Measurements from ENCODE around the gene DKK2.

DKK2 gene

DNA sequence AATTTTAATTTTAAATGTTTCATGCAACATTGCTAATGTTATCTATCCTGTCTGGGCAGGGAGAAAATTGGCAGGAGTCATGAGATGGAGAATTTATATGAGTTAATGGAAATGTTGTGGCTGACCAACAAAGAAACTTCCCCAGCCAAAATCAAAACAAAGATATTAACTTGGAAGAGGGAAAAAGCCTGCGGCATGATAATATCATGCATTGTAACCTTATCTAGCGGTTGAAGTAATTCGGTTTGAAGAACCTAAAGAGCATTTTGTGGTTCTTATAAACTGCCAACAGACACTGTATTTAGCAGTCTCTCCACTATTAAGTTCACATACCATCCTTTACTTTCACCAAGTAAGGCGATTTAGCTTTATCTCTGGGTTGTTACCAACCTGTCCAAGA lies 42.3 kb downstream of the DKK2 start:
- TF ChIP-seq, protein P1, sequence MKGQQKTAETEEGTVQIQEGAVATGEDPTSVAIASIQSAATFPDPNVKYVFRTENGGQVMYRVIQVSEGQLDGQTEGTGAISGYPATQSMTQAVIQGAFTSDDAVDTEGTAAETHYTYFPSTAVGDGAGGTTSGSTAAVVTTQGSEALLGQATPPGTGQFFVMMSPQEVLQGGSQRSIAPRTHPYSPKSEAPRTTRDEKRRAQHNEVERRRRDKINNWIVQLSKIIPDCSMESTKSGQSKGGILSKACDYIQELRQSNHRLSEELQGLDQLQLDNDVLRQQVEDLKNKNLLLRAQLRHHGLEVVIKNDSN (IDR thresholded peaks at IDR 0.05) = no peak

DNA sequence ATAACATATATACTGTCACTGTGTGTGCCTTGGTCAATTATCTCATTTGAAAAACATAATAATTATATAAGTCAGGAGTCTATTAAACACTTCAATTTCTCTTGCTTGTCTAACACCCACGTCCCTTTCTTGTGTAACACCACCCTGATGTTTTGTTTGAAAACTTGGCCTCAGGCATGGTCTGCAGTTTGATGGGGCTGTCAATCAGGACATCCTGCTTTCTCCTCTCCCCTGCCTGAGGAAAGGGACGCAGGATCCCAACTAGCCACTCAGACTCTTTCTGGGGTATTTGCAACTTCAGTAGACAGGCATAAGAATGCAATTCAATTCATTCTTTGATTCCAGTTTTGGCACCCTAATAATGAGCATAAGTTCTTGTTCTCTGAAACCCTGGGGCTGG lies 48.8 kb downstream of the DKK2 start:
- no peak for TF ChIP-seq YY1 (IDR thresholded peaks at IDR 0.05; ENCODE audit: low read depth)
- no peak for TF ChIP-seq TCF12 (IDR thresholded peaks at IDR 0.05; ENCODE audit: low read depth)
- no peak for TF ChIP-seq NFIC (IDR thresholded peaks at IDR 0.05)

GRCh38 chr4:106986486-106986885 lies 49.6 kb downstream of the DKK2 start:
- TF ChIP-seq, protein P2, sequence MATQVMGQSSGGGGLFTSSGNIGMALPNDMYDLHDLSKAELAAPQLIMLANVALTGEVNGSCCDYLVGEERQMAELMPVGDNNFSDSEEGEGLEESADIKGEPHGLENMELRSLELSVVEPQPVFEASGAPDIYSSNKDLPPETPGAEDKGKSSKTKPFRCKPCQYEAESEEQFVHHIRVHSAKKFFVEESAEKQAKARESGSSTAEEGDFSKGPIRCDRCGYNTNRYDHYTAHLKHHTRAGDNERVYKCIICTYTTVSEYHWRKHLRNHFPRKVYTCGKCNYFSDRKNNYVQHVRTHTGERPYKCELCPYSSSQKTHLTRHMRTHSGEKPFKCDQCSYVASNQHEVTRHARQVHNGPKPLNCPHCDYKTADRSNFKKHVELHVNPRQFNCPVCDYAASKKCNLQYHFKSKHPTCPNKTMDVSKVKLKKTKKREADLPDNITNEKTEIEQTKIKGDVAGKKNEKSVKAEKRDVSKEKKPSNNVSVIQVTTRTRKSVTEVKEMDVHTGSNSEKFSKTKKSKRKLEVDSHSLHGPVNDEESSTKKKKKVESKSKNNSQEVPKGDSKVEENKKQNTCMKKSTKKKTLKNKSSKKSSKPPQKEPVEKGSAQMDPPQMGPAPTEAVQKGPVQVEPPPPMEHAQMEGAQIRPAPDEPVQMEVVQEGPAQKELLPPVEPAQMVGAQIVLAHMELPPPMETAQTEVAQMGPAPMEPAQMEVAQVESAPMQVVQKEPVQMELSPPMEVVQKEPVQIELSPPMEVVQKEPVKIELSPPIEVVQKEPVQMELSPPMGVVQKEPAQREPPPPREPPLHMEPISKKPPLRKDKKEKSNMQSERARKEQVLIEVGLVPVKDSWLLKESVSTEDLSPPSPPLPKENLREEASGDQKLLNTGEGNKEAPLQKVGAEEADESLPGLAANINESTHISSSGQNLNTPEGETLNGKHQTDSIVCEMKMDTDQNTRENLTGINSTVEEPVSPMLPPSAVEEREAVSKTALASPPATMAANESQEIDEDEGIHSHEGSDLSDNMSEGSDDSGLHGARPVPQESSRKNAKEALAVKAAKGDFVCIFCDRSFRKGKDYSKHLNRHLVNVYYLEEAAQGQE (IDR thresholded peaks at IDR 0.05; ENCODE audit: low read depth) = no peak
- TF ChIP-seq YY1 (IDR thresholded peaks at IDR 0.05; ENCODE audit: low read depth) (no peak), NFIC (IDR thresholded peaks at IDR 0.05) (no peak), EGR1 (IDR thresholded peaks at IDR 0.05) (no peak), RAD21 (IDR thresholded peaks at IDR 0.05; ENCODE audit: low read depth) (no peak), ZBTB7A (IDR thresholded peaks at IDR 0.05; ENCODE audit: low read depth) (no peak), TAF1 (IDR thresholded peaks at IDR 0.05; ENCODE audit: low read depth) (no peak), CREB1 (IDR thresholded peaks at IDR 0.05; ENCODE audit: low read depth) (no peak), TCF12 (IDR thresholded peaks at IDR 0.05; ENCODE audit: low read depth) (no peak), EP300 (IDR thresholded peaks at IDR 0.05; ENCODE audit: borderline replicate concordance) (no peak), CEBPB (IDR thresholded peaks at IDR 0.05) (no peak), FOXM1 (IDR thresholded peaks at IDR 0.05; ENCODE audit: borderline replicate concordance, low read depth) (no peak), TEAD4 (IDR thresholded peaks at IDR 0.05) (no peak)
- TF ChIP-seq, protein P3, sequence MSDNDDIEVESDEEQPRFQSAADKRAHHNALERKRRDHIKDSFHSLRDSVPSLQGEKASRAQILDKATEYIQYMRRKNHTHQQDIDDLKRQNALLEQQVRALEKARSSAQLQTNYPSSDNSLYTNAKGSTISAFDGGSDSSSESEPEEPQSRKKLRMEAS (IDR thresholded peaks at IDR 0.05) = no peak
- TF ChIP-seq, protein P1 (IDR thresholded peaks at IDR 0.05) = no peak

DNA sequence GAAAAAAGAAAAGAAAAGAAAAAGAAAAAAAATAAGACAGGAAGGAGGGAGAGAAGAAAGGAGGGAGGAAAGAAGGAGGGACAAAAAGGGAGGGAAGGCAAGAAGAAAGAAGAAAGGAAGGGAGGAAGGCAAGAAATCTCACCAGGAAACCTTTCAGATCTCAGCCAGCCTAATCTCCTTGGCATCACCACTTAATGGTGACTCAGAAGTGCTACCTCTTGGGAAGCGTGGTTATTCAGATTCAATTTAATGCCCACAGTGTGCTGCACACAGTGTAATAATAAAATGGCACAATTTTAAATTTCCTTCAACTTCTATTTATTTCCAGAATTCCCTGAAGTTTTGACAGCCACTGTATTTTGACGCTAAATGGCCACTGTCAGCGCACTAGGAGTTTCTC lies 50.3 kb downstream of the DKK2 start:
- TF ChIP-seq ZBTB7A (IDR thresholded peaks at IDR 0.05; ENCODE audit: low read depth) (no peak), TCF12 (IDR thresholded peaks at IDR 0.05; ENCODE audit: low read depth) (no peak), EGR1 (IDR thresholded peaks at IDR 0.05) (no peak), CEBPB (IDR thresholded peaks at IDR 0.05) (no peak), YY1 (IDR thresholded peaks at IDR 0.05; ENCODE audit: low read depth) (no peak), RAD21 (IDR thresholded peaks at IDR 0.05; ENCODE audit: low read depth) (no peak), EP300 (IDR thresholded peaks at IDR 0.05; ENCODE audit: borderline replicate concordance) (no peak), TAF1 (IDR thresholded peaks at IDR 0.05; ENCODE audit: low read depth) (no peak), CREB1 (IDR thresholded peaks at IDR 0.05; ENCODE audit: low read depth) (no peak), FOXM1 (IDR thresholded peaks at IDR 0.05; ENCODE audit: borderline replicate concordance, low read depth) (no peak), TEAD4 (IDR thresholded peaks at IDR 0.05) (no peak), NFIC (IDR thresholded peaks at IDR 0.05) (no peak)
- TF ChIP-seq, protein P3 (IDR thresholded peaks at IDR 0.05) = no peak
- TF ChIP-seq, protein P2 (IDR thresholded peaks at IDR 0.05; ENCODE audit: low read depth) = no peak

DNA sequence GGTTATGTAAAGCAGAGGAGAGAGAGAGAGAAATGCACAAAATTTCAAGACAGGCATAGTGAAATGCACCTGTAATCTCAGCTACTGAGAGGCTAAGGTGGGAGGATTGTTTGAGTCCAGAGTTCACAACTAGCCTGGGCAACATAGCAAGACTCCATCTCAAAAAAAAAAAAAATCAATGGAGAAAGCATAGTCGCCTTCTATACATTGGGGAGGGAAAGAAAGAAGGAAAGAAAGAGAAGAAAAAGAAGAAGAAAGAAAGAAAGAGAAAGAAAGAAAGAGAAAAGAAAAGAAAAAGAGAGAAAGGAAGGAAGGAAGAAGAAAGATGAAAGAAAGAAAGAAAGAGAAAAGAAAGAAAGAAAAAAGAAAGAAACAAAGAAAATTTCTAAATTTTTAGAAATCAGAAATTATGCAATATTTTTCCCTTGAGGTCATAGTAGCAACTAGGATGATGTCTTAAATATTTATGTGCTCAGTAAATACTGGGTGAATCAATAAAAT lies 53.4 kb downstream of the DKK2 start:
- TF ChIP-seq, protein P3 (IDR thresholded peaks at IDR 0.05) = no peak
- TF ChIP-seq ZBTB7A (IDR thresholded peaks at IDR 0.05; ENCODE audit: low read depth) = no peak
- no peak for TF ChIP-seq EGR1 (IDR thresholded peaks at IDR 0.05)
- no peak for TF ChIP-seq CEBPB (IDR thresholded peaks at IDR 0.05)
- no peak for TF ChIP-seq NFIC (IDR thresholded peaks at IDR 0.05)

DNA sequence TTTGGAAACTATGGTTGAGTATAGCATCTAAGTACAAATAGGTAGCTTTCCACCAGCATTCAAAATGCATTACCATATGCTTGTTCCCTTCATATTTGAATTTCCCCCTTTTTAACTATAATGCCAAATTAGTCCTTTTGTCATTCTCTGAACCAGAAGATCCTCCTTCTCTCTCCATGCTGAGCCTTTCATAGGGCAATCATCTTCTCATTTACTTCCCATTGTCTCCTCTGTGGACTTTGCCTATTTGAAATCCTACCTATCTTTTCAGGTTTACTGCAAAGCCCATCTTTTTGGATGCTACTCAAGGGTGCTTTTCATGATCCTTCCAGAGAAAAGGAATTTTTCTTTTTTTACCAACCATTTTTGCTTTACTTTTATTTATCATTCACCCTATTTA lies 54.7 kb downstream of the DKK2 start:
- TF ChIP-seq, protein P1 (IDR thresholded peaks at IDR 0.05) = no peak
- TF ChIP-seq EGR1 (IDR thresholded peaks at IDR 0.05) = no peak
- no peak for TF ChIP-seq TAF1 (IDR thresholded peaks at IDR 0.05; ENCODE audit: low read depth)
- no peak for TF ChIP-seq YY1 (IDR thresholded peaks at IDR 0.05; ENCODE audit: low read depth)
- TF ChIP-seq CEBPB (IDR thresholded peaks at IDR 0.05) = no peak
- TF ChIP-seq ZBTB7A (IDR thresholded peaks at IDR 0.05; ENCODE audit: low read depth) = no peak
- TF ChIP-seq FOXM1 (IDR thresholded peaks at IDR 0.05; ENCODE audit: borderline replicate concordance, low read depth) = no peak
- no peak for TF ChIP-seq EP300 (IDR thresholded peaks at IDR 0.05; ENCODE audit: borderline replicate concordance)
- TF ChIP-seq TEAD4 (IDR thresholded peaks at IDR 0.05) = no peak
- TF ChIP-seq NFIC (IDR thresholded peaks at IDR 0.05) = no peak
- TF ChIP-seq, protein P2 (IDR thresholded peaks at IDR 0.05; ENCODE audit: low read depth) = no peak
- TF ChIP-seq CREB1 (IDR thresholded peaks at IDR 0.05; ENCODE audit: low read depth) = no peak

Measured in Ishikawa (cell line).